SK-N-SH (cell line): ENCODE measurements around the gene NPHS1. TPM values are rescaled to one million over a fixed set of nuclear protein-coding genes. Genes with fewer than 3 reads are reported as not detected.

Experiments
- polyA plus RNA-seq, 3 experiments: library from polyadenylated mRNA; depleted of rRNA; stranded (reverse); fragments of >200 nt; gene quantifications; 2 replicates each; pipeline ENCODE4 v1.2.3, GENCODE V29; 2012
- small RNA-seq, 7 experiments: library from RNA; depleted of rRNA; stranded (forward); fragments of <200 nt; gene quantifications; one replicate each; pipeline ENCODE3, GENCODE V24; 2012

The NPHS1 gene
- polyA plus RNA-seq, 1 of the 3 experiments (the other 2 are of a cell fraction) = not detected

Small RNAs within 50 kb of the gene (small RNA-seq; reads per million reads assigned to genes)
- gene RN7SL402P = 0 to 7.9 (median 0) reads per million in 7 experiments

Other genes with a start within 250 kb of the NPHS1 start
- 5.1 and 7.1 TPM in 2 replicates for gene HAUS5, start 239.8 kb downstream of the NPHS1 start, polyA plus RNA-seq (2012; rRNA removed)
- 48.5 and 69.9 TPM in 2 replicates for gene RBM42, start 223.5 kb downstream of the NPHS1 start, polyA plus RNA-seq (2012; rRNA removed)
- gene ETV2, start 210.8 kb downstream of the NPHS1 start, polyA plus RNA-seq (2012; rRNA removed) = 0.84 and 1.6 TPM in 2 replicates
- 826 and 889 TPM in 2 replicates for gene COX6B1, start 204.2 kb downstream of the NPHS1 start, polyA plus RNA-seq (2012; rRNA removed)
- 0.11 and 0.16 TPM in 2 replicates for gene UPK1A, start 186.0 kb downstream of the NPHS1 start, polyA plus RNA-seq (2012; rRNA removed)
- not detected in 2 replicates for gene ZBTB32, start 147.9 kb downstream of the NPHS1 start, polyA plus RNA-seq (2012; rRNA removed)
- 18.2 and 29.2 TPM in 2 replicates for gene KMT2B, start 134.5 kb downstream of the NPHS1 start, polyA plus RNA-seq (2012; rRNA removed)
- gene IGFLR1, start 110.1 kb downstream of the NPHS1 start, polyA plus RNA-seq (2012; rRNA removed) = 5.1 and 5.6 TPM in 2 replicates
- 25.9 and 29.4 TPM in 2 replicates for gene U2AF1L4, start 107.1 kb downstream of the NPHS1 start, polyA plus RNA-seq (2012; rRNA removed)
- 66.3 and 99.2 TPM in 2 replicates for gene PSENEN, start 106.9 kb downstream of the NPHS1 start, polyA plus RNA-seq (2012; rRNA removed)
- gene LIN37, start 103.9 kb downstream of the NPHS1 start, polyA plus RNA-seq (2012; rRNA removed) = 21.1 and 25.2 TPM in 2 replicates
- gene HSPB6, start 95.5 kb downstream of the NPHS1 start, polyA plus RNA-seq (2012; rRNA removed) = 0.10 and 0.43 TPM in 2 replicates
- 12.3 and 12.5 TPM in 2 replicates for gene PROSER3, start 94.3 kb downstream of the NPHS1 start, polyA plus RNA-seq (2012; rRNA removed)
- 6.5 and 7.8 TPM in 2 replicates for gene ARHGAP33, start 76.9 kb downstream of the NPHS1 start, polyA plus RNA-seq (2012; rRNA removed)
- not detected in 2 replicates for gene PRODH2, start 39.7 kb downstream of the NPHS1 start, polyA plus RNA-seq (2012; rRNA removed)
- gene KIRREL2, start 4.4 kb upstream of the NPHS1 start, polyA plus RNA-seq (2012; rRNA removed) = 0.21 and 0.37 TPM in 2 replicates
- 31.8 and 66.7 TPM in 2 replicates for gene APLP1, start 16.1 kb upstream of the NPHS1 start, polyA plus RNA-seq (2012; rRNA removed)
- gene NFKBID, start 48.0 kb upstream of the NPHS1 start, polyA plus RNA-seq (2012; rRNA removed) = 5.5 and 11.4 TPM in 2 replicates
- gene HCST, start 50.0 kb upstream of the NPHS1 start, polyA plus RNA-seq (2012; rRNA removed) = 0.59 and 0.76 TPM in 2 replicates
- not detected in 2 replicates for gene TYROBP, start 55.8 kb upstream of the NPHS1 start, polyA plus RNA-seq (2012; rRNA removed)
- 2.1 and 5.4 TPM in 2 replicates for gene LRFN3, start 83.9 kb upstream of the NPHS1 start, polyA plus RNA-seq (2012; rRNA removed)
- gene SDHAF1, start 142.7 kb upstream of the NPHS1 start, polyA plus RNA-seq (2012; rRNA removed) = 22.5 and 25.3 TPM in 2 replicates
- gene SYNE4, start 156.3 kb upstream of the NPHS1 start, polyA plus RNA-seq (2012; rRNA removed) = 0.48 and 0.58 TPM in 2 replicates
- gene ALKBH6, start 161.7 kb upstream of the NPHS1 start, polyA plus RNA-seq (2012; rRNA removed) = 29.9 and 30.7 TPM in 2 replicates
- 7.1 and 13.1 TPM in 2 replicates for gene CLIP3, start 180.4 kb upstream of the NPHS1 start, polyA plus RNA-seq (2012; rRNA removed)
- 6.2 and 6.3 TPM in 2 replicates for gene THAP8, start 201.8 kb upstream of the NPHS1 start, polyA plus RNA-seq (2012; rRNA removed)
- gene WDR62, start 202.4 kb upstream of the NPHS1 start, polyA plus RNA-seq (2012; rRNA removed) = 5.0 and 5.3 TPM in 2 replicates